Mesenchymal stem cell (in vitro differentiated cells and primary cell): ENCODE data around the gene KRTAP6-2. TPM values are rescaled to one million over a fixed set of nuclear protein-coding genes. Genes with fewer than 3 reads are reported as not detected.

ENCODE experiments used
- DNase-seq: peaks from one replicate; pipeline ENCODE4 v3.0.0-alpha.2; 2013
- H2AFZ ChIP-seq: one replicate; pipeline ENCODE4 v1.6.1; 2013; ENCODE audit warnings: low read depth, mild to moderate bottlenecking, control low read depth, inconsistent platforms, low read length, moderate library complexity
- H2AK5ac ChIP-seq: 2 replicates; pipeline ENCODE4 v1.6.1; 2013; ENCODE audit warnings: low read length, moderate library complexity, mild to moderate bottlenecking, inconsistent platforms; ENCODE audit not compliant: severe bottlenecking
- H2BK120ac ChIP-seq: one replicate; pipeline ENCODE4 v1.6.1; 2013; ENCODE audit warnings: low read depth, mild to moderate bottlenecking, inconsistent platforms, low read length, moderate library complexity
- H2BK12ac ChIP-seq, 2 experiments: one replicate each; pipeline ENCODE4 v1.6.1; 2013; ENCODE audit warnings: inconsistent platforms in 2 of 2, low read length in 2 of 2, mild to moderate bottlenecking in 2 of 2, moderate library complexity in 2 of 2, control low read depth in 1 of 2
- H2BK15ac ChIP-seq: one replicate; pipeline ENCODE4 v1.6.1; 2013; ENCODE audit warnings: mild to moderate bottlenecking, low read depth, inconsistent platforms; ENCODE audit not compliant: poor library complexity, severe bottlenecking
- H2BK5ac ChIP-seq: 2 replicates; pipeline ENCODE4 v1.6.1; 2013; ENCODE audit warnings: low read depth, mild to moderate bottlenecking, low read length, control low read depth, inconsistent platforms; ENCODE audit not compliant: poor library complexity, severe bottlenecking
- H3K14ac ChIP-seq, 2 experiments: one replicate each; pipeline ENCODE4 v1.6.1; 2013; ENCODE audit warnings: inconsistent platforms in 2 of 2, low read length in 2 of 2, control low read depth in 1 of 2, mild to moderate bottlenecking in 1 of 2, moderate library complexity in 1 of 2
- H3K18ac ChIP-seq, 2 experiments: one replicate each; pipeline ENCODE4 v1.6.1; 2013; ENCODE audit warnings: inconsistent platforms in 2 of 2, low read length in 2 of 2, control low read depth in 1 of 2, low read depth in 1 of 2, mild to moderate bottlenecking in 1 of 2
- H3K23ac ChIP-seq, 2 experiments: one replicate each; pipeline ENCODE4 v1.6.1; 2013; ENCODE audit warnings: inconsistent platforms in 2 of 2, low read length in 2 of 2, mild to moderate bottlenecking in 2 of 2, moderate library complexity in 2 of 2, control low read depth in 1 of 2
- H3K27ac ChIP-seq: 2 replicates; pipeline ENCODE4 v1.5.1; 2013; ENCODE audit warnings: mild to moderate bottlenecking, moderate library complexity, low read length, control low read depth, inconsistent platforms; ENCODE audit not compliant: poor library complexity, severe bottlenecking
- H3K27me3 ChIP-seq, 2 experiments: 2 replicates each; pipeline versions ENCODE4 v1.6.1 to v1.7.0; 2013; ENCODE audit warnings: low read length in 2 of 2, mild to moderate bottlenecking in 2 of 2, moderate library complexity in 2 of 2, control low read depth in 1 of 2, inconsistent platforms in 1 of 2; ENCODE audit not compliant: control insufficient read depth in 1 of 2, insufficient read depth in 1 of 2
- H3K36me3 ChIP-seq, 2 experiments: 2 replicates each; pipeline versions ENCODE4 v1.6.1 to v1.7.0; 2013; ENCODE audit warnings: low read length in 2 of 2, control low read depth in 1 of 2, inconsistent platforms in 1 of 2, low read depth in 1 of 2, mild to moderate bottlenecking in 1 of 2; ENCODE audit not compliant: insufficient read depth in 2 of 2, control insufficient read depth in 1 of 2
- H3K4ac ChIP-seq, 2 experiments: one replicate each; pipeline ENCODE4 v1.6.1; 2013; ENCODE audit warnings: inconsistent platforms in 2 of 2, low read length in 2 of 2, mild to moderate bottlenecking in 2 of 2, moderate library complexity in 2 of 2, control low read depth in 1 of 2, low read depth in 1 of 2
- H3K4me1 ChIP-seq: 2 replicates; pipeline ENCODE4 v1.6.1; 2013; ENCODE audit warnings: low read depth, low read length, control low read depth; ENCODE audit not compliant: control insufficient read depth, insufficient read depth
- H3K4me2 ChIP-seq: 2 replicates; pipeline ENCODE4 v1.6.1; 2013; ENCODE audit warnings: low read length, mild to moderate bottlenecking, inconsistent platforms; ENCODE audit not compliant: poor library complexity, severe bottlenecking
- H3K4me3 ChIP-seq, 2 experiments: 2 replicates each; pipeline versions ENCODE4 v1.5.1 to v1.7.0; 2013; ENCODE audit warnings: low read length in 2 of 2, mild to moderate bottlenecking in 2 of 2, control low read depth in 1 of 2, low read depth in 1 of 2; ENCODE audit not compliant: insufficient read depth in 1 of 2
- H3K79me1 ChIP-seq: replicated peaks from 2 replicates; pipeline ENCODE4 v1.6.1; 2013; ENCODE audit warnings: mild to moderate bottlenecking, control low read depth, low read length, inconsistent platforms; ENCODE audit not compliant: poor library complexity, severe bottlenecking
- H3K9ac ChIP-seq: 2 replicates; pipeline ENCODE4 v1.7.0; 2013; ENCODE audit warnings: mild to moderate bottlenecking, low read length, moderate library complexity
- H3K9me3 ChIP-seq: 2 replicates; pipeline ENCODE4 v1.7.0; 2013; ENCODE audit warnings: mild to moderate bottlenecking, low read length; ENCODE audit not compliant: control insufficient read depth
- H4K8ac ChIP-seq: one replicate; pipeline ENCODE4 v1.6.1; 2013; ENCODE audit warnings: inconsistent platforms, mild to moderate bottlenecking, low read length, moderate library complexity
- H4K91ac ChIP-seq: one replicate; pipeline ENCODE4 v1.6.1; 2013; ENCODE audit warnings: mild to moderate bottlenecking, low read length, inconsistent platforms
- WGBS: methylation state at CpG from one replicate; pipeline ENCODE4 v1.1.7; 2013; ENCODE audit warnings: mixed read lengths; 5-methylcytosine and 5-hydroxymethylcytosine counted together
- small RNA-seq: library from polyadenylated mRNA; stranded (forward); fragments of <200 nt; extraction: miRNeasy Mini kit (QIAGEN cat#:217004); gene quantifications from one replicate; pipeline ENCODE3, GENCODE V24; 2013; ENCODE audit warnings: low read depth

The KRTAP6-2 gene

DNA sequence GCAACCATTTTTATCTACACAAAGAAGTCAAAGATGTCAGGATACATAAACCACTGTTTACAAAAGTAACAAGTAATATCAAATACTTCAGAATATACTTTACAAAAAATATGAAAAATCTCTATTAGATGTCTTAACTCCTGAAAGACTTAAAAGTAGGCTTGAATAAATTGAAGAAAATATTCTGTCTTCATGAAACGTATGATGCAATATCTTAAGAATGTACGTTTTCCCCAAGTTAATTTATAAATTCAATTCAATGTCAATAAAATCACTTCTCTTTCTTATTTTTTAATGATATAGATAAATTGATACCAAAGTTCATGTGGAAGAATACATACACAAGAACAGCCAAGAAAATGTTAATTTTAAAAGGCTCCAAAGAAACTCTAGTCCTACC, 43.6 kb downstream of the KRTAP6-2 start:
- no peak overlapping the region for H2BK120ac ChIP-seq
- H3K36me3 ChIP-seq, result no peaks in the 10 kb centered on the region
- no peak overlapping the region for H4K8ac ChIP-seq
- H3K18ac ChIP-seq, result no peak overlapping the region
- no peak overlapping the region for H2BK5ac ChIP-seq
- H3K79me1 ChIP-seq, result no peaks in the 10 kb centered on the region
- no peak for DNase-seq
- no peak overlapping the region for H3K4me3 ChIP-seq
- H2AFZ ChIP-seq, result no peak overlapping the region
- no peak overlapping the region for H2BK15ac ChIP-seq
- no peaks in the 10 kb centered on the region for H3K27me3 ChIP-seq
- H2AK5ac ChIP-seq, result no peak overlapping the region
- no peak overlapping the region for H3K4ac ChIP-seq
- H3K14ac ChIP-seq, result no peak overlapping the region
- WGBS, result no CpG with 5 or more reads among the region's 2 CpGs
- no peaks in the 10 kb centered on the region for H3K4me1 ChIP-seq
- peaks cover 15% of the 10 kb centered on the region for H3K9me3 ChIP-seq
- H4K91ac ChIP-seq, result no peak overlapping the region
- H2BK12ac ChIP-seq, result no peak overlapping the region
- H3K27ac ChIP-seq, result no peak overlapping the region
- H3K4me2 ChIP-seq, result no peak overlapping the region
- no peak overlapping the region for H3K23ac ChIP-seq
- no peak overlapping the region for H3K9ac ChIP-seq

DNA sequence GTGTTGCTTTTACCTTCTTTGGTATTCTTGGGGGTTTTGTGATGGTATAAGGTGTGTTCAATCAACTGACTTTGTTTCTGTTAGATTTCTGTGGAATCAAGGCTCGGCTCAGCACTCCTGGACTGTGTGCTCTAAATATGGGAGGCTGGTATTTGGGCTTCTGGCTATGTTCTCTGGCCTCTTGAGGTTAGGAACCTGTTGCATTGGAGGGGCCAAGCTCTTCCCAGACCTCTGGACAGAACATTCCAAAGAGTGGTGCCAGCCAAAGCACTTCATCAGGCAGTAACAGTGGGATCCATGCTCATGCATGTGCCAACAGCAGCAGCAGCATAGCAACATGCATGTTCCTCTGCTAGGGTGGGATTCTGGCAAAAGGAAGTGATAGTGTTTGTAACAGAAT, 45.9 kb downstream of the KRTAP6-2 start:
- no peak overlapping the region for H4K91ac ChIP-seq
- H4K8ac ChIP-seq, result no peak overlapping the region
- no peak overlapping the region for H2AK5ac ChIP-seq
- no peak overlapping the region for H3K4me3 ChIP-seq
- H2BK15ac ChIP-seq, result no peak overlapping the region
- H2AFZ ChIP-seq, result no peak overlapping the region
- no peaks in the 10 kb centered on the region for H3K4me1 ChIP-seq
- no peaks in the 10 kb centered on the region for H3K79me1 ChIP-seq
- no peaks in the 10 kb centered on the region for H3K27me3 ChIP-seq
- H2BK12ac ChIP-seq, result no peak overlapping the region
- no peak overlapping the region for H3K9ac ChIP-seq
- H3K4me2 ChIP-seq, result no peak overlapping the region
- no peak overlapping the region for H3K23ac ChIP-seq
- 18% methylated on average over 1 of the region's 1 CpG for WGBS
- H3K14ac ChIP-seq, result no peak overlapping the region
- no peaks in the 10 kb centered on the region for H3K36me3 ChIP-seq
- no peak overlapping the region for H3K4ac ChIP-seq
- no peak overlapping the region for H2BK120ac ChIP-seq
- DNase-seq, result no peak
- no peak overlapping the region for H2BK5ac ChIP-seq
- H3K18ac ChIP-seq, result no peak overlapping the region
- peaks cover 22% of the 10 kb centered on the region for H3K9me3 ChIP-seq
- H3K27ac ChIP-seq, result no peak overlapping the region

Small RNA genes lying within 50 kb of the gene (small RNA-seq; reads per million reads assigned to genes)
- gene KRTAP20-1 (not detected), gene KRTAP20-3 (not detected), gene KRTAP20-4 (not detected), gene KRTAP22-1 (not detected), gene KRTAP22-2 (not detected)
